GM18870 (cell line): ENCODE measurements around the gene SF1.

Experiments used
- ATAC-seq: cut with Tn5 transposase; IDR thresholded peaks from one replicate; pipeline ENCODE4 v1.9.1; 2021; ENCODE audit warnings: moderate library complexity; ENCODE audit not compliant: unreplicated experiment

SF1 gene

GRCh38 chr11:64714666-64715065, 63.7 kb downstream of the SF1 start:
- no peak for ATAC-seq
